Neural cell (in vitro differentiated cells): ENCODE results near the gene INTS4. TPM values are rescaled to one million over a fixed set of nuclear protein-coding genes. Genes with fewer than 3 reads are reported as not detected.

Experiments used
- H2AFZ ChIP-seq: fragments of 200-600, 300-800 bp; sonication (generic), shearing (Covaris generic); 2 replicates; pipeline ENCODE4 v1.6.0; 2014; ENCODE audit warnings: low read depth, mild to moderate bottlenecking, antibody characterized with exemption, low read length, moderate library complexity
- H3F3A ChIP-seq: fragments of 200-600 bp; shearing (Covaris generic); 2 replicates; pipeline ENCODE4 v1.6.1; 2016; ENCODE audit warnings: mild to moderate bottlenecking, moderate library complexity, mixed read lengths, antibody characterized with exemption, low read length; ENCODE audit not compliant: insufficient read depth, poor library complexity, severe bottlenecking
- H3K27ac ChIP-seq: fragments of 200-600, 300-800 bp; sonication (generic), shearing (Covaris generic); 2 replicates; pipeline ENCODE4 v1.5.1; 2014; ENCODE audit warnings: mild to moderate bottlenecking, low read length, moderate library complexity
- H3K27me3 ChIP-seq: fragments of 300-800, 200-600 bp; sonication (generic), shearing (Covaris generic); 2 replicates; pipeline ENCODE4 v1.6.0; 2014; ENCODE audit warnings: mild to moderate bottlenecking, low read depth, low read length, moderate library complexity; ENCODE audit not compliant: insufficient read depth
- H3K36me3 ChIP-seq: fragments of 300-800, 200-600 bp; sonication (generic), shearing (Covaris generic); 2 replicates; pipeline ENCODE4 v1.5.1; 2014; ENCODE audit warnings: mild to moderate bottlenecking, antibody characterized with exemption, low read length, moderate library complexity; ENCODE audit not compliant: insufficient read depth
- H3K4me2 ChIP-seq: fragments of 300-800, 200-600 bp; sonication (generic), shearing (Covaris generic); 2 replicates; pipeline ENCODE4 v1.6.0; 2014; ENCODE audit warnings: mild to moderate bottlenecking, low read length
- H3K4me3 ChIP-seq: fragments of 300-800, 200-600 bp; sonication (generic), shearing (Covaris generic); 2 replicates; pipeline ENCODE4 v1.5.1; 2014; ENCODE audit warnings: mild to moderate bottlenecking, low read length, moderate library complexity
- H3K79me2 ChIP-seq: fragments of 200-600 bp; shearing (Covaris generic); replicated peaks from 2 replicates; pipeline ENCODE4 v1.6.0; 2014; ENCODE audit warnings: mild to moderate bottlenecking, low read length, moderate library complexity; ENCODE audit not compliant: insufficient read depth
- H3K9ac ChIP-seq: fragments of 300-800, 200-600 bp; sonication (generic), shearing (Covaris generic); 2 replicates; pipeline ENCODE4 v1.6.1; 2016; ENCODE audit warnings: mild to moderate bottlenecking, low read length, mixed read lengths
- H3K9me2 ChIP-seq: fragments of 200-600 bp; shearing (Covaris generic); 2 replicates; pipeline ENCODE4 v1.6.1; 2016; ENCODE audit warnings: mild to moderate bottlenecking, low read length, mixed read lengths; ENCODE audit not compliant: insufficient read depth
- H3K9me3 ChIP-seq: fragments of 200-600, 300-800 bp; sonication (generic), shearing (Covaris generic); 2 replicates; pipeline ENCODE4 v1.6.1; 2016; ENCODE audit warnings: mild to moderate bottlenecking, mixed run types, low read length, moderate library complexity, mixed read lengths
- H4K20me1 ChIP-seq: fragments of 200-600 bp; shearing (Covaris generic); 2 replicates; pipeline ENCODE4 v1.6.1; 2016; ENCODE audit warnings: mild to moderate bottlenecking, mixed run types; ENCODE audit not compliant: insufficient read depth
- EP300 ChIP-seq: fragments of 450-650 bp; conservative IDR thresholded peaks from 2 replicates; pipeline ENCODE4 v1.6.1; 2014; ENCODE audit warnings: antibody characterized with exemption, mild to moderate bottlenecking, moderate library complexity; ENCODE audit not compliant: poor library complexity, severe bottlenecking
- EZH2 ChIP-seq: fragments of 200-600, 300-800 bp; shearing (Covaris generic), sonication (generic); IDR thresholded peaks from 2 replicates; pipeline ENCODE4 v1.6.1; 2014; ENCODE audit warnings: antibody characterized with exemption, low read length, borderline replicate concordance, mild to moderate bottlenecking; ENCODE audit not compliant: insufficient read depth, poor library complexity, severe bottlenecking
- MXI1 ChIP-seq: fragments of 450-650 bp; conservative IDR thresholded peaks from 2 replicates; pipeline ENCODE4 v1.6.1; 2014; ENCODE audit warnings: antibody characterized with exemption, mild to moderate bottlenecking; ENCODE audit not compliant: poor library complexity, severe bottlenecking
- POLR2AphosphoS5 ChIP-seq: IDR thresholded peaks from 2 replicates; pipeline ENCODE4 v1.6.1; 2012
- RAD21 ChIP-seq: fragments of 450-650 bp; conservative IDR thresholded peaks from 2 replicates; pipeline ENCODE4 v1.6.1; 2014; ENCODE audit warnings: antibody characterized with exemption, mild to moderate bottlenecking, moderate library complexity
- SMC3 ChIP-seq: fragments of 450-650 bp; conservative IDR thresholded peaks from 2 replicates; pipeline ENCODE4 v1.6.1; 2014; ENCODE audit warnings: antibody characterized with exemption, mild to moderate bottlenecking, moderate library complexity; ENCODE audit not compliant: poor library complexity
- TAF1 ChIP-seq: IDR thresholded peaks from 2 replicates; pipeline ENCODE4 v1.6.1; 2012; ENCODE audit warnings: low read depth
- polyA plus RNA-seq: library from polyadenylated mRNA; depleted of rRNA; stranded (reverse); fragments of >200 nt; gene quantifications from 2 replicates; pipeline ENCODE4 v1.2.3, GENCODE V29; 2014
- TF ChIP-seq, protein P1 (sequence below): fragments of 450-650 bp; IDR thresholded peaks from 2 replicates; pipeline ENCODE4 v1.5.1; 2014; ENCODE audit warnings: antibody characterized with exemption, mild to moderate bottlenecking, moderate library complexity; ENCODE audit not compliant: poor library complexity, severe bottlenecking
- TF ChIP-seq, protein P2 (sequence below): IDR thresholded peaks from 2 replicates; pipeline ENCODE4 v1.6.1; 2012; ENCODE audit warnings: borderline replicate concordance

INTS4 gene
- polyA plus RNA-seq, 1 donor from 2014 or later = 34.5 TPM

DNA sequence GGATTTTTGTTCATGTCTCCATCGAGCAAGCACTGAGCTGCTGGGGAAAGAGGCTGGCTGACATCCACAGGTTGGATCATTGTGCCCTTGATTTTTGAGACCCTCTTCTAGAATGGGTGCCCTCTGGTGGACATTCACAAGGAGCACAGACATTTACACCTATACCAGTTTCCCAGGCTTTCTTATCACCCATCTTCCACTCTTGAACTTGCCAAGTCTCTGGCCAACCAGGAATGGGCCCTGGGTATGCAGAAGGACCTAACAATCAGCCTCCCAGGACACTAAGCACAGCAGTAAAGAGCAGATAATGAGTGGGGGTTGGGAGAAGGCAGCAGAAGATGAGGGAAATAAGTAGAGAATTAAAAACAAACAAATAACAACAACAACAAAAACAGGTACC, 5.7 kb upstream of the INTS4 start:
- Histone ChIP-seq H3K27me3 (no peaks in the 10 kb centered on the region), H3K9me2 (no peaks in the 10 kb centered on the region), H3K27ac (no peak overlapping the region), H4K20me1 (no peaks in the 10 kb centered on the region), H3K9me3 (no peaks in the 10 kb centered on the region), H3K36me3 (no peaks in the 10 kb centered on the region), H2AFZ (no peak overlapping the region), H3K9ac (no peak overlapping the region), H3K4me3 (no peak overlapping the region), H3F3A (no peaks in the 10 kb centered on the region), H3K79me2 (no peaks in the 10 kb centered on the region), H3K4me2 (no peak overlapping the region)
- TF ChIP-seq RAD21 = peak; percentile 41
- TF ChIP-seq EZH2 = no peak
- no peak for TF ChIP-seq MXI1
- no peak for TF ChIP-seq EP300
- no peak for TF ChIP-seq TAF1
- TF ChIP-seq SMC3 = peak; percentile 65
- TF ChIP-seq, protein P1, sequence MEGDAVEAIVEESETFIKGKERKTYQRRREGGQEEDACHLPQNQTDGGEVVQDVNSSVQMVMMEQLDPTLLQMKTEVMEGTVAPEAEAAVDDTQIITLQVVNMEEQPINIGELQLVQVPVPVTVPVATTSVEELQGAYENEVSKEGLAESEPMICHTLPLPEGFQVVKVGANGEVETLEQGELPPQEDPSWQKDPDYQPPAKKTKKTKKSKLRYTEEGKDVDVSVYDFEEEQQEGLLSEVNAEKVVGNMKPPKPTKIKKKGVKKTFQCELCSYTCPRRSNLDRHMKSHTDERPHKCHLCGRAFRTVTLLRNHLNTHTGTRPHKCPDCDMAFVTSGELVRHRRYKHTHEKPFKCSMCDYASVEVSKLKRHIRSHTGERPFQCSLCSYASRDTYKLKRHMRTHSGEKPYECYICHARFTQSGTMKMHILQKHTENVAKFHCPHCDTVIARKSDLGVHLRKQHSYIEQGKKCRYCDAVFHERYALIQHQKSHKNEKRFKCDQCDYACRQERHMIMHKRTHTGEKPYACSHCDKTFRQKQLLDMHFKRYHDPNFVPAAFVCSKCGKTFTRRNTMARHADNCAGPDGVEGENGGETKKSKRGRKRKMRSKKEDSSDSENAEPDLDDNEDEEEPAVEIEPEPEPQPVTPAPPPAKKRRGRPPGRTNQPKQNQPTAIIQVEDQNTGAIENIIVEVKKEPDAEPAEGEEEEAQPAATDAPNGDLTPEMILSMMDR = peak; percentile 61
- TF ChIP-seq POLR2AphosphoS5 = no peak
- TF ChIP-seq, protein P2, sequence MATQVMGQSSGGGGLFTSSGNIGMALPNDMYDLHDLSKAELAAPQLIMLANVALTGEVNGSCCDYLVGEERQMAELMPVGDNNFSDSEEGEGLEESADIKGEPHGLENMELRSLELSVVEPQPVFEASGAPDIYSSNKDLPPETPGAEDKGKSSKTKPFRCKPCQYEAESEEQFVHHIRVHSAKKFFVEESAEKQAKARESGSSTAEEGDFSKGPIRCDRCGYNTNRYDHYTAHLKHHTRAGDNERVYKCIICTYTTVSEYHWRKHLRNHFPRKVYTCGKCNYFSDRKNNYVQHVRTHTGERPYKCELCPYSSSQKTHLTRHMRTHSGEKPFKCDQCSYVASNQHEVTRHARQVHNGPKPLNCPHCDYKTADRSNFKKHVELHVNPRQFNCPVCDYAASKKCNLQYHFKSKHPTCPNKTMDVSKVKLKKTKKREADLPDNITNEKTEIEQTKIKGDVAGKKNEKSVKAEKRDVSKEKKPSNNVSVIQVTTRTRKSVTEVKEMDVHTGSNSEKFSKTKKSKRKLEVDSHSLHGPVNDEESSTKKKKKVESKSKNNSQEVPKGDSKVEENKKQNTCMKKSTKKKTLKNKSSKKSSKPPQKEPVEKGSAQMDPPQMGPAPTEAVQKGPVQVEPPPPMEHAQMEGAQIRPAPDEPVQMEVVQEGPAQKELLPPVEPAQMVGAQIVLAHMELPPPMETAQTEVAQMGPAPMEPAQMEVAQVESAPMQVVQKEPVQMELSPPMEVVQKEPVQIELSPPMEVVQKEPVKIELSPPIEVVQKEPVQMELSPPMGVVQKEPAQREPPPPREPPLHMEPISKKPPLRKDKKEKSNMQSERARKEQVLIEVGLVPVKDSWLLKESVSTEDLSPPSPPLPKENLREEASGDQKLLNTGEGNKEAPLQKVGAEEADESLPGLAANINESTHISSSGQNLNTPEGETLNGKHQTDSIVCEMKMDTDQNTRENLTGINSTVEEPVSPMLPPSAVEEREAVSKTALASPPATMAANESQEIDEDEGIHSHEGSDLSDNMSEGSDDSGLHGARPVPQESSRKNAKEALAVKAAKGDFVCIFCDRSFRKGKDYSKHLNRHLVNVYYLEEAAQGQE = no peak

DNA sequence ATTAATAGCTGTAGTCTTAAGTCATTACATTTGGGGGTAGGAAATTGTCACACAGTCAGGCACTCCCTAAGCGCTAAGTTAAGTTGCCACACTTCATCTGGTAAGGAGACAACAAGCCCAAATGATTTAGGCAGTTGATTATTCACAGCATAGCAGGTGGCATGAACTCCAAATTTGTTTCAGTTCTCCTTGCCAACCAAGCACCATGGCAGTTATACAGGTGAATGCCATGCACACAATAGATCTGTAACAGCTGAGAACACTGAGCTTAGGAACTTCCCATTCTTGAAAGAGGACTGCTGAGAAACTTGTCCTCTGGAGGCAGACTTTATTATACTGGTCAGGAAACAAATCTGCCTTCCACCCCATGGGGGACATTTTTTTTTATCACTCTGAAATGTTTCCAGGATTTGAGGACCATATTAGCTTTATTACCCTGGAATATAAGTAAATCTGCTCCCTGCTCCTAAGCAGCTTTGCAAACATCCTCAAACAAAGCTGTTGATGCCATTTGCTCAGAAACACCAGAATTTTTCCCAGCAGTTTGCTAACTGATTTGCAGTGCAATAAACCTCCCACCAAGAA, 5.1 kb upstream of the INTS4 start:
- Histone ChIP-seq H4K20me1 (no peaks in the 10 kb centered on the region), H3K4me3 (no peak overlapping the region), H3K9ac (no peak overlapping the region), H3K79me2 (no peaks in the 10 kb centered on the region), H3K36me3 (no peaks in the 10 kb centered on the region), H3F3A (no peaks in the 10 kb centered on the region), H3K27ac (no peak overlapping the region), H3K27me3 (no peaks in the 10 kb centered on the region), H2AFZ (no peak overlapping the region), H3K9me3 (no peaks in the 10 kb centered on the region), H3K9me2 (no peaks in the 10 kb centered on the region), H3K4me2 (no peak overlapping the region)
- TF ChIP-seq, protein P1 = no peak
- TF ChIP-seq RAD21 (no peak), EZH2 (no peak), TAF1 (no peak), POLR2AphosphoS5 (no peak), EP300 (no peak), SMC3 (no peak)
